ENCODE measurements around the gene HSD17B11. TPM values are rescaled to one million over a fixed set of nuclear protein-coding genes. Genes with fewer than 3 reads are reported as not detected.

HSD17B11 gene, protein sequence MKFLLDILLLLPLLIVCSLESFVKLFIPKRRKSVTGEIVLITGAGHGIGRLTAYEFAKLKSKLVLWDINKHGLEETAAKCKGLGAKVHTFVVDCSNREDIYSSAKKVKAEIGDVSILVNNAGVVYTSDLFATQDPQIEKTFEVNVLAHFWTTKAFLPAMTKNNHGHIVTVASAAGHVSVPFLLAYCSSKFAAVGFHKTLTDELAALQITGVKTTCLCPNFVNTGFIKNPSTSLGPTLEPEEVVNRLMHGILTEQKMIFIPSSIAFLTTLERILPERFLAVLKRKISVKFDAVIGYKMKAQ
- total RNA-seq (2022; extraction: Qiagen RNA extraction): 46.0 to 61.8 TPM (median 57.0 TPM) in 5 replicates

GRCh38 chr4:87390891-87391575 lies at the start of gene HSD17B11:
Gene HSD17B11 (minus strand): TSS chr4:87391188. CDS start chr4:87391070, 118 bp downstream.

GRCh38 chr4:87422104-87423052 lies 31.4 kb upstream of the HSD17B11 start, which contains the start of gene NUDT9:
Gene NUDT9 (plus strand): TSS chr4:87422573. CDS start chr4:87422906, 333 bp downstream.

GRCh38 chr4:87322754-87323153 lies 68.2 kb downstream of the HSD17B11 start, which contains the start of gene HSD17B13:
Gene HSD17B13 (minus strand): TSS chr4:87322882. CDS start chr4:87322841, 41 bp downstream.

Other genes with a start within 250 kb of the HSD17B11 start
- gene KLHL8, start 170.6 kb downstream of the HSD17B11 start, total RNA-seq (2022; extraction: Qiagen RNA extraction): 4.2 to 6.2 TPM (median 5.8 TPM) in 5 replicates
- 0.05 to 0.14 TPM (median 0.06 TPM) in 5 replicates for gene HSD17B13, start 68.3 kb downstream of the HSD17B11 start, total RNA-seq (2022; extraction: Qiagen RNA extraction)
- 25.6 to 35.9 TPM (median 27.8 TPM) in 5 replicates for gene NUDT9, start 31.4 kb upstream of the HSD17B11 start, total RNA-seq (2022; extraction: Qiagen RNA extraction)
- not detected in 5 replicates for gene SPARCL1, start 138.2 kb upstream of the HSD17B11 start, total RNA-seq (2022; extraction: Qiagen RNA extraction)
- not detected in 5 replicates for gene DSPP, start 217.3 kb upstream of the HSD17B11 start, total RNA-seq (2022; extraction: Qiagen RNA extraction)